ENCODE measurements around the gene OPTC.
"Not testable (repeated sequence)": the region's sequence is repeated elsewhere in the genome, so short reads cannot be mapped to it uniquely, and the experiment has no call there.

Gene OPTC

DNA sequence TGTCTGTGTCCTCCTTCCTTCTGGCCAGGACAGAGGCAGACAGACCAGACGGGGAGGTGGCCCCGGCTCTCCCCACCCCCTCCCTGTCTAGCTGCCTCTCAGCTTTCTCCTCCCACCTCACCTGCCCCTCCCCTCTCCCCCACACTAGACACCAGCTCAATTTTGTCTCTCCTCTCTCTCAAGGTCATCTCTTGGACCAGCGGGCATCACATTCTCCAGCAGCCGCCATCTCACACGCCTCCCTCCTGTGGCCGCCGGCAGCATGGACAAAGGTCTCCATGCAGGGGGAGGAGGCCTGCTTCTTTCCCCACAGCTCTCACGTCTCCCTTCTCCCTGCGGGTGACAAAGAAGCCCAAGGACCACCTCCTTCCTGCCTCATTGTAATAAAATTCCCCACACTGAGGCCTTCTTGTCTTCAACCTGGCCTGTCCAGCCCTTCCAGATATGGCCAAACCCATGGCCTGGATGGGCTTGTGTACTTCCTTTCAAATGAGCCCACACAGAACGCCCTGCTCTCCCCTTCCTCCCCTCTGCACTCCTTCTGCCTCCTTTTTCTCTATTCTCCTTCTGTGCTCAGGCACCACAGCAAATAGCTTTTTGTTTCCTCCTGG, 14.6 kb downstream of the OPTC start:
- Mint-ChIP-seq H3K9me3 (no peaks in the 10 kb centered on the region), H3K36me3 (no peaks in the 10 kb centered on the region), H3K27ac (no peak overlapping the region), H3K4me1 (peaks cover 13% of the 10 kb centered on the region), H3K4me3 (no peak overlapping the region), H3K27me3 (peaks cover 12% of the 10 kb centered on the region)
- CTCF ChIA-PET: interaction anchor here (0.7 to 8.9 kb wide), 4 partner anchors 117 to 621 kb away, joined by 3 to 132 read pairs (median 4); no protein-coding TSS in a partner anchor
- no peak for DNase-seq

- Mint-ChIP-seq H3K9me3 (no peaks in the 10 kb centered on the region), H3K36me3 (no peaks in the 10 kb centered on the region), H3K27me3 (peaks cover 8% of the 10 kb centered on the region), H3K4me3 (no peak overlapping the region), H3K4me1 (peaks cover 19% of the 10 kb centered on the region), H3K27ac (no peak overlapping the region)
- CTCF ChIA-PET: interaction anchor here (1.2 to 8.9 kb wide), 2 partner anchors 117 to 193 kb away, joined by 4 to 132 read pairs; no protein-coding TSS in a partner anchor
- no peak for DNase-seq
Observed at GRCh38 chr1:203509135-203509534, 15.2 kb downstream of the OPTC start.

DNA sequence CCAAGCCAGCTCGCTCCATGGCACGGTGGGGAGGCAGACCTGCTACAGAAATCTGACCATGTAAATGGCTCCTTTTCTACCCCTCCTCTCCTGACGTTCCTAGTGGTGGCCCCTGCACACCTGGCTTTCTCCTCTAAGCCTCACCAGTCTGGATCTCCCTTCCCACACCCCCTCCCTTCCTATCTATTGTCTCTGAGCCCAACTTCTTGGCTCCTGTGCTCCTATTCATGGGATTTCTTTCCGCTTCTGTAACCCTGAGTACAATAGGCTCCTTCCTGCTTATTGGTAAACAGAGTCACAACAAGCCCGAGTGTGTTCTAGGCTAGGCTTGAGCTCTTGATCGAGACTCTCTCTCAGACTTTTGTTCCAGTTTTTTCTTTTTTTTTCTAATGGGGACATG, 17.6 kb downstream of the OPTC start:
- Mint-ChIP-seq H3K4me3 (no peak overlapping the region), H3K36me3 (no peaks in the 10 kb centered on the region), H3K27me3 (peaks cover 9% of the 10 kb centered on the region), H3K4me1 (peaks cover 24% of the 10 kb centered on the region), H3K9me3 (no peaks in the 10 kb centered on the region), H3K27ac (peak overlapping the region; percentile 56)
- DNase-seq: no peak
- CTCF ChIA-PET: no interaction called here

GRCh38 chr1:203511930-203512329, 18.0 kb downstream of the OPTC start:
- H3K4me3 Mint-ChIP-seq: no peak overlapping the region
- H3K36me3 Mint-ChIP-seq: no peaks in the 10 kb centered on the region
- no peak for DNase-seq
- H3K9me3 Mint-ChIP-seq: no peaks in the 10 kb centered on the region
- H3K27ac Mint-ChIP-seq: no peak overlapping the region
- H3K4me1 Mint-ChIP-seq: peaks cover 24% of the 10 kb centered on the region
- CTCF ChIA-PET: no interaction called here
- peaks cover 12% of the 10 kb centered on the region for H3K27me3 Mint-ChIP-seq

- CTCF ChIA-PET: no interaction called here
- H3K9me3 Mint-ChIP-seq: no peaks in the 10 kb centered on the region
- no peak overlapping the region for H3K4me3 Mint-ChIP-seq
- H3K27me3 Mint-ChIP-seq: peaks cover 10% of the 10 kb centered on the region
- H3K36me3 Mint-ChIP-seq: no peaks in the 10 kb centered on the region
- peak overlapping the region; percentile 56 for H3K27ac Mint-ChIP-seq
- peaks cover 24% of the 10 kb centered on the region for H3K4me1 Mint-ChIP-seq
- DNase-seq: no peak
Observed at GRCh38 chr1:203512517-203512847, 18.5 kb downstream of the OPTC start.

GRCh38 chr1:203512848-203513584, 19.1 kb downstream of the OPTC start:
- Mint-ChIP-seq H3K4me1 (peaks cover 24% of the 10 kb centered on the region), H3K36me3 (no peaks in the 10 kb centered on the region), H3K9me3 (no peaks in the 10 kb centered on the region), H3K27ac (peak overlapping the region; percentile 72), H3K4me3 (no peak overlapping the region), H3K27me3 (peaks cover 10% of the 10 kb centered on the region)
- CTCF ChIA-PET: interaction anchor here (0.8 to 1.4 kb wide), 5 partner anchors 9 to 246 kb away, joined by 3 to 4 read pairs (median 3); partner anchors contain the start of gene ATP2B4
- DNase-seq: peak; percentile 21

- Mint-ChIP-seq H3K4me3 (no peak overlapping the region), H3K9me3 (no peaks in the 10 kb centered on the region)
Observed at GRCh38 chr1:203513585-203514031, 19.7 kb downstream of the OPTC start.

DNA sequence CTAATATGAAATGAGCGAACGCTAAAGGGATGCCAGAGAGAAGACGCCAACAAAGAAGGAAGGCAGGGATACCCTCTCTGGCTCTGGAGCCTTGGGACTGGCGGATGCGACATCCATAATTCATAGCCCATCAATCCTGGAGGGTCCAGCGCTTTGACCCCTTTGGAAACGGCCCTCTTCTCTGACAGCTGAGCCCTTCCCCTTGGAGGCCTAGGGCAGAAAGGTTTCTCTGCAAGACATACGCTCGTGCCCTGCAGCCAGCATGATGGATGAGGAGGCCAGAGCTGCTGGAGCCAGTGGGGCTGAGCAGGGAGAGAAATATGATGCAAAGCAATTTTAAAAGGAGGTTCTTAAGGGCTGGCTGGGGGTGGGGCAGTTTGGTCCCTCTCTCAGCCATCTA, 22.2 kb downstream of the OPTC start:
- peaks cover 12% of the 10 kb centered on the region for H3K27me3 Mint-ChIP-seq
- H3K27ac Mint-ChIP-seq: no peak overlapping the region
- DNase-seq: no peak
- CTCF ChIA-PET: no interaction called here
- H3K36me3 Mint-ChIP-seq: no peaks in the 10 kb centered on the region
- peaks cover 24% of the 10 kb centered on the region for H3K4me1 Mint-ChIP-seq
- H3K9me3 Mint-ChIP-seq: no peaks in the 10 kb centered on the region
- no peak overlapping the region for H3K4me3 Mint-ChIP-seq

More at GRCh38 chr1:203513585-203514031, 19.7 kb downstream of the OPTC start:
- CTCF ChIA-PET: interaction anchor here (0.8 to 1.4 kb wide), 5 partner anchors 9 to 246 kb away, joined by 3 to 4 read pairs (median 3); partner anchors contain the start of gene ATP2B4
- peaks cover 10% of the 10 kb centered on the region for H3K27me3 Mint-ChIP-seq
- no peak for DNase-seq
- peak overlapping the region; percentile 72 for H3K27ac Mint-ChIP-seq
- H3K4me1 Mint-ChIP-seq: peaks cover 24% of the 10 kb centered on the region
- H3K36me3 Mint-ChIP-seq: no peaks in the 10 kb centered on the region

- Mint-ChIP-seq H3K27me3 (peaks cover 17% of the 10 kb centered on the region), H3K4me1 (peaks cover 24% of the 10 kb centered on the region), H3K36me3 (no peaks in the 10 kb centered on the region), H3K27ac (no peak overlapping the region), H3K9me3 (no peaks in the 10 kb centered on the region), H3K4me3 (no peak overlapping the region)
- no peak for DNase-seq
- CTCF ChIA-PET: interaction anchor here (1.6 kb wide), 1 partner anchor 12 kb away, joined by 6 read pairs; no protein-coding TSS in a partner anchor
Observed at GRCh38 chr1:203516906-203517305, 23.0 kb downstream of the OPTC start.

DNA sequence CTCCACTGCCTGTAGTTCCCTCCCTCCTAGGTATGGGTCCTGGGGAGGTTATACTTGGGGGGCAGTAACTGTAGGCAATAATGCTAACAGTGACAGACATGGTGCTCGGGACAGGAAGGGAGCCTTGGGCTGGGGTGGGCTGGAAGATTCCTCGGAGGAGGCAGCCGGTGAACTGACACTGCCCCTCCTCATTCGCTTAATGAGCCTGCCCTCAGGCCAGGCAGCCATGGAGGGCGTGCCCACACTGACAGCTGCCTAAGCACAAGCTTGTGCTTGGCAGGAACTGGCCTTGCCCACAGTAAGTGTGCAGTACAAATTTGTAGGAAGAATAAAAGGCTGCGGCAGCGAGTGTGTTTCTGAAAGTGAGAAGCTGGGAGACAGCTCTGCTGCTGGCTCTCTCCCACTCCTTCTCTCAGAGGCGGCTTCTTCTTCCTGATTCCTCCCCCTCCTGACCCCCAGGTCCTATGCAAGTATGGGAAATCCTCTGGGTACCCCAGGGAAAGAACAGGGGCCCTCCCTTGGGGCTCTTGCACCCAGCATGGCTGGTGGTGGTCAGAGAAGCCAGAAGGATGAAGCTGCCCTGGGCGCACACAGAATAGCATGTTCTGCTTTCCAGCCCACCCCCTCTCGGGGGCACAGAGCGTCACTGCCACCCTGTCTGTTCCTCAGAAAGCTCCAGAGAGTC, 23.6 kb downstream of the OPTC start:
- CTCF ChIA-PET: interaction anchor here (1.6 to 1.7 kb wide), 2 partner anchors 10 to 13 kb away, joined by 3 to 6 read pairs; no protein-coding TSS in a partner anchor
- DNase-seq: no peak

GRCh38 chr1:203518139-203518538, 24.2 kb downstream of the OPTC start:
- H3K4me3 Mint-ChIP-seq, H3K9me3 Mint-ChIP-seq, H3K27ac Mint-ChIP-seq, H3K36me3 Mint-ChIP-seq, DNase-seq: not testable (repeated sequence)
- CTCF ChIA-PET: interaction anchor here (1.6 to 1.7 kb wide), 2 partner anchors 11 to 14 kb away, joined by 3 to 6 read pairs; no protein-coding TSS in a partner anchor
- peaks cover 17% of the 10 kb centered on the region for H3K27me3 Mint-ChIP-seq
- H3K4me1 Mint-ChIP-seq: peaks cover 15% of the 10 kb centered on the region

More for the DNA sequence above, 23.6 kb downstream of the OPTC start:
- Mint-ChIP-seq H3K36me3 (no peaks in the 10 kb centered on the region), H3K27me3 (peaks cover 17% of the 10 kb centered on the region), H3K4me3 (no peak overlapping the region), H3K9me3 (no peaks in the 10 kb centered on the region), H3K4me1 (peaks cover 21% of the 10 kb centered on the region), H3K27ac (no peak overlapping the region)

- H3K27me3 Mint-ChIP-seq: peaks cover 17% of the 10 kb centered on the region
- peaks cover 11% of the 10 kb centered on the region for H3K4me1 Mint-ChIP-seq
- CTCF ChIA-PET: interaction anchor here (0.8 to 1.7 kb wide), 3 partner anchors 11 to 31 kb away, joined by 3 to 6 read pairs (median 3); no protein-coding TSS in a partner anchor
- H3K9me3 Mint-ChIP-seq: no peaks in the 10 kb centered on the region
- no peaks in the 10 kb centered on the region for H3K36me3 Mint-ChIP-seq
- H3K4me3 Mint-ChIP-seq: no peak overlapping the region
- no peak for DNase-seq
- H3K27ac Mint-ChIP-seq: no peak overlapping the region
Observed at GRCh38 chr1:203518541-203518940, 24.6 kb downstream of the OPTC start.

GRCh38 chr1:203519053-203519840, 25.3 kb downstream of the OPTC start:
- Mint-ChIP-seq H3K4me3 (no peak overlapping the region), H3K4me1 (peaks cover 4% of the 10 kb centered on the region), H3K9me3 (no peaks in the 10 kb centered on the region), H3K27ac (no peak overlapping the region), H3K36me3 (no peaks in the 10 kb centered on the region), H3K27me3 (peaks cover 17% of the 10 kb centered on the region)
- DNase-seq: no peak
- CTCF ChIA-PET: interaction anchor here (0.8 to 2.4 kb wide), 3 partner anchors 12 to 31 kb away, joined by 3 to 9 read pairs (median 3); no protein-coding TSS in a partner anchor
